Liver (tissue), 3 donors: ENCODE measurements around the gene DST.

ENCODE experiments used
- CTCF ChIP-seq: fragments of 150-350 bp; IDR thresholded peaks from 2 replicates; pipeline ENCODE4 v1.5.1; 2017; ENCODE audit warnings: improper control_type of control experiment, low read depth, low read length; ENCODE audit not compliant: missing input control
- FOXA1 ChIP-seq: IDR thresholded peaks from 2 replicates; pipeline ENCODE4 v1.6.1; 2016; ENCODE audit warnings: antibody characterized with exemption
- RAD21 ChIP-seq, 2 donors: IDR thresholded peaks; 2 replicates each; pipeline ENCODE4 v1.6.1; 2016; ENCODE audit warnings: antibody characterized with exemption in 2 of 2, mild to moderate bottlenecking in 2 of 2
- donor health status: healthy.
- donor health status: healthy.

- TF ChIP-seq CTCF (no peak), FOXA1 (no peak), RAD21 (IDR thresholded peaks at IDR 0.05) (no peak)
These were observed 107.8 kb downstream of the DST start for GRCh38 chr6:56534680-56535419.
